Mesodermal cell (in vitro differentiated cells): Measurements from ENCODE around the gene KDSR.

ENCODE experiments used
- H3K27ac ChIP-seq: 2 replicates; pipeline ENCODE4 v1.7.0; 2013; ENCODE audit warnings: mild to moderate bottlenecking, low read depth, low read length, moderate library complexity; ENCODE audit not compliant: severe bottlenecking
- H3K36me3 ChIP-seq: 2 replicates; pipeline ENCODE4 v1.7.1; 2013; ENCODE audit warnings: mild to moderate bottlenecking, low read length, moderate library complexity; ENCODE audit not compliant: control insufficient read depth, insufficient read depth
- H3K4me1 ChIP-seq: one replicate; pipeline ENCODE4 v1.7.1; 2013; ENCODE audit warnings: mild to moderate bottlenecking, low read length; ENCODE audit not compliant: insufficient read depth, control insufficient read depth, poor library complexity, severe bottlenecking
- H3K4me3 ChIP-seq: 2 replicates; pipeline ENCODE4 v1.7.0; 2013; ENCODE audit warnings: low read length, control low read depth, mild to moderate bottlenecking; ENCODE audit not compliant: insufficient read depth, poor library complexity, severe bottlenecking; ENCODE audit errors: extremely low read depth
- H3K9me3 ChIP-seq: 2 replicates; pipeline ENCODE4 v1.7.1; 2013; ENCODE audit warnings: mild to moderate bottlenecking, low read length, moderate library complexity; ENCODE audit not compliant: control insufficient read depth
- WGBS, 2 experiments: methylation state at CpG; one replicate each; pipeline ENCODE4 v1.1.5; 2013; ENCODE audit warnings: missing lambda C conversion rate in 2 of 2; ENCODE audit not compliant: insufficient coverage in 2 of 2; 5-methylcytosine and 5-hydroxymethylcytosine counted together

The KDSR gene

GRCh38 chr18:63321291-63321690 is 45.7 kb downstream of the KDSR start:
- Histone ChIP-seq H3K27ac (no peak overlapping the region), H3K4me3 (no peak overlapping the region), H3K36me3 (no peaks in the 10 kb centered on the region), H3K9me3 (no peaks in the 10 kb centered on the region), H3K4me1 (peaks cover 7% of the 10 kb centered on the region)
- 90 to 98% methylated on average over 7 to 8 of the region's 9 CpGs for WGBS, 2 experiments

- H3K27ac ChIP-seq = no peak overlapping the region
- peaks cover 7% of the 10 kb centered on the region for H3K4me1 ChIP-seq
- no peaks in the 10 kb centered on the region for H3K36me3 ChIP-seq
- WGBS, 2 experiments = 60 to 72% methylated on average over 16 of the region's 16 CpGs
- no peaks in the 10 kb centered on the region for H3K9me3 ChIP-seq
- H3K4me3 ChIP-seq = peak overlapping the region; percentile 43
Observed at GRCh38 chr18:63320975-63321265, 46.1 kb downstream of the KDSR start.

- Histone ChIP-seq H3K36me3 (no peaks in the 10 kb centered on the region), H3K4me3 (peak overlapping the region; percentile 61), H3K27ac (peak overlapping the region; percentile 49), H3K4me1 (peaks cover 7% of the 10 kb centered on the region), H3K9me3 (no peaks in the 10 kb centered on the region)
- WGBS, 2 experiments = 2% methylated on average over 40 to 68 of the region's 92 CpGs
Observed at GRCh38 chr18:63320123-63320974, 46.7 kb downstream of the KDSR start.

- H3K36me3 ChIP-seq = no peaks in the 10 kb centered on the region
- 1 to 2% methylated on average over 20 to 25 of the region's 78 CpGs for WGBS, 2 experiments
- peak within 1 kb of the TSS; percentile 61 for H3K4me3 ChIP-seq
- peaks cover 7% of the 10 kb centered on the region for H3K4me1 ChIP-seq
- no peaks in the 10 kb centered on the region for H3K9me3 ChIP-seq
- peak within 1 kb of the TSS; percentile 49 for H3K27ac ChIP-seq
Observed at GRCh38 chr18:63319383-63320122, 47.5 kb downstream of the KDSR start, which contains the start of gene BCL2. Gene BCL2 (minus strand): TSS chr18:63319769.

- no peak overlapping the region for H3K27ac ChIP-seq
- peaks cover 7% of the 10 kb centered on the region for H3K4me1 ChIP-seq
- WGBS, 2 experiments = 7% methylated on average over 5 of the region's 8 CpGs; no CpG with 5 or more reads in 1 of the 2 experiments
Observed at GRCh38 chr18:63318889-63319382, 48.1 kb downstream of the KDSR start.

GRCh38 chr18:63317982-63318888 is 48.8 kb downstream of the KDSR start:
- Histone ChIP-seq H3K27ac (no peak overlapping the region), H3K9me3 (no peaks in the 10 kb centered on the region), H3K4me1 (peaks cover 7% of the 10 kb centered on the region), H3K36me3 (no peaks in the 10 kb centered on the region), H3K4me3 (peak overlapping the region; percentile 61)
- WGBS, 2 experiments = 9 to 10% methylated on average over 26 to 43 of the region's 66 CpGs

More at GRCh38 chr18:63318889-63319382, 48.1 kb downstream of the KDSR start:
- Histone ChIP-seq H3K9me3 (no peaks in the 10 kb centered on the region), H3K36me3 (no peaks in the 10 kb centered on the region), H3K4me3 (peak overlapping the region; percentile 61)

- WGBS, 2 experiments = 94 to 96% methylated on average over 8 to 9 of the region's 10 CpGs
- peaks cover 3% of the 10 kb centered on the region for H3K4me1 ChIP-seq
- H3K4me3 ChIP-seq = peak overlapping the region; percentile 61
- no peak overlapping the region for H3K27ac ChIP-seq
- H3K9me3 ChIP-seq = no peaks in the 10 kb centered on the region
- H3K36me3 ChIP-seq = no peaks in the 10 kb centered on the region
Observed at GRCh38 chr18:63317556-63317946, 49.5 kb downstream of the KDSR start.

- H3K4me1 ChIP-seq = peaks cover 3% of the 10 kb centered on the region
- H3K27ac ChIP-seq = no peak overlapping the region
- WGBS, 2 experiments = 93 to 96% methylated on average over 2 to 3 of the region's 4 CpGs
- no peak overlapping the region for H3K4me3 ChIP-seq
- no peaks in the 10 kb centered on the region for H3K36me3 ChIP-seq
- H3K9me3 ChIP-seq = no peaks in the 10 kb centered on the region
Observed at GRCh38 chr18:63316612-63317555, 50.1 kb downstream of the KDSR start.

GRCh38 chr18:63315876-63316275 is 51.1 kb downstream of the KDSR start:
- Histone ChIP-seq H3K36me3 (no peaks in the 10 kb centered on the region), H3K9me3 (no peaks in the 10 kb centered on the region), H3K4me3 (no peak overlapping the region), H3K4me1 (peaks cover 3% of the 10 kb centered on the region), H3K27ac (no peak overlapping the region)
